Hepatocyte (in vitro differentiated cells): ENCODE measurements around the gene CORO7. TPM values are rescaled to one million over a fixed set of nuclear protein-coding genes. Genes with fewer than 3 reads are reported as not detected.
A peak's percentile ranks its signal among the peaks of the same experiment; 100 is the strongest.

Source experiments
- DNase-seq: peaks from one replicate; pipeline ENCODE4 v3.0.0-alpha.2; 2016; ENCODE audit warnings: low spot score
- H2AFZ ChIP-seq: fragments of 200-600 bp; sonication (generic); 2 replicates; pipeline ENCODE4 v1.6.0; 2016; ENCODE audit warnings: antibody characterized with exemption, mild to moderate bottlenecking
- H3K27ac ChIP-seq: fragments of 200-600 bp; sonication (generic); 2 replicates; pipeline ENCODE4 v1.5.1; 2016; ENCODE audit warnings: mild to moderate bottlenecking
- H3K27me3 ChIP-seq: fragments of 200-600 bp; sonication (generic); 2 replicates; pipeline ENCODE4 v1.6.1; 2016
- H3K36me3 ChIP-seq: fragments of 200-600 bp; sonication (generic); replicated peaks from 2 replicates; pipeline ENCODE4 v1.5.1; 2016; ENCODE audit warnings: low read depth; ENCODE audit not compliant: insufficient read depth
- H3K4me1 ChIP-seq: fragments of 200-600 bp; sonication (generic); 2 replicates; pipeline ENCODE4 v1.5.1; 2016; ENCODE audit warnings: mild to moderate bottlenecking, moderate library complexity; ENCODE audit not compliant: insufficient read depth
- H3K4me2 ChIP-seq: fragments of 200-600 bp; sonication (generic); 2 replicates; pipeline ENCODE4 v1.6.0; 2016
- H3K4me3 ChIP-seq: fragments of 200-600 bp; sonication (generic); 2 replicates; pipeline ENCODE4 v1.5.1; 2016; ENCODE audit warnings: mild to moderate bottlenecking
- H3K79me2 ChIP-seq: fragments of 200-600 bp; sonication (generic); 2 replicates; pipeline ENCODE4 v1.6.0; 2017; ENCODE audit warnings: mild to moderate bottlenecking
- H3K9me2 ChIP-seq: fragments of 200-600 bp; sonication (generic); replicated peaks from 2 replicates; pipeline ENCODE4 v1.6.0; 2017; ENCODE audit warnings: mild to moderate bottlenecking; ENCODE audit not compliant: insufficient read depth
- H3K9me3 ChIP-seq: fragments of 200-600 bp; sonication (generic); 2 replicates; pipeline ENCODE4 v1.5.1; 2016; ENCODE audit warnings: low read depth, mild to moderate bottlenecking
- H4K20me1 ChIP-seq: fragments of 200-600 bp; sonication (generic); 2 replicates; pipeline ENCODE4 v1.6.0; 2016; ENCODE audit warnings: mild to moderate bottlenecking; ENCODE audit not compliant: insufficient read depth, poor library complexity, severe bottlenecking
- EZH2 ChIP-seq: fragments of 200-600 bp; sonication (generic); IDR thresholded peaks from 2 replicates; pipeline ENCODE4 v1.6.1; 2016; ENCODE audit warnings: antibody characterized with exemption, mild to moderate bottlenecking, borderline replicate concordance
- EZH2phosphoT487 ChIP-seq: fragments of 200-600 bp; sonication (generic); IDR thresholded peaks from one replicate; pipeline ENCODE4 v1.6.1; 2018; ENCODE audit warnings: antibody characterized with exemption, mild to moderate bottlenecking, low read depth, moderate library complexity; ENCODE audit not compliant: unreplicated experiment, severe bottlenecking
- WGBS: methylation state at CpG from one replicate; pipeline ENCODE4 v1.1.6; 2016; ENCODE audit warnings: low lambda C conversion rate; ENCODE audit errors: missing lambda C conversion rate; 5-methylcytosine and 5-hydroxymethylcytosine counted together
- polyA plus RNA-seq: library from polyadenylated mRNA; unstranded; fragments of >200 nt; fragmentation: Nextera tagmentation; extraction: Ambion mirVana; gene quantifications from 2 replicates; pipeline ENCODE4 v1.2.1, GENCODE V29; 2016
- total RNA-seq: library from RNA; depleted of rRNA; stranded (reverse); fragments of >200 nt; gene quantifications from 2 replicates; pipeline ENCODE4 v1.2.3, GENCODE V29; 2014
- TF ChIP-seq, protein P1 (sequence below): fragments of 200-600 bp; sonication (generic); IDR thresholded peaks from 2 replicates; pipeline ENCODE4 v1.5.1; 2016; ENCODE audit warnings: antibody characterized with exemption, mild to moderate bottlenecking; ENCODE audit not compliant: poor library complexity

Gene CORO7
- total and polyA plus RNA-seq, 2 experiments from 2014 or later, result 18.2 to 33.3 TPM

DNA sequence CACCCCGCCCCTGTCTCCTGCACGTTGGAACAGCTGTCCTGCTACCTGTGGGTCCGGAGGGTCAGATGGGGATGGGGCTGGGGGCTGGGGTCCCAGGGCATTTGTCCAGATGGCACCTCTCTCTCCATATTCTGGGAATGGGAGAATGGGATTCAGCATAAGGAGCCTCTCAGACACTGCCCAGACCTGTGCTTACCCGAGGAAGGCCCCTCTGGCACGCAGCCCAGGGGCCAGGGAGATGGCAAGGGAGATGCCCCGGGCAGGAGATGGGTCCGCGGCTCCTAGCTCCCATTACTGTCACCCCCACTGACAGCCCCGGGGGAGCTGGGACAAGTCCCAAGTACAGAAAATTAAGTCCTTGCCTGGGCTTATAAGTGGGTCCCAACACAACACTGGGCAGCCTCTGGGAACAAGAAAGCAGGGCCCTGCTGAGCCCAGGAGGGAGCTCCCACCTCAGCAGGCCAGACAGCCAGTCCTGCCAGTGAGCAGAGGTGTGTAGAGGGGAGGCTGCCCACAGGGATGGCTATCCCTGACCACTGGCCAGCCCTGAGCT lies 43.0 kb downstream of the CORO7 start:
- Histone ChIP-seq H3K79me2 (peaks cover 56% of the 10 kb centered on the region), H3K36me3 (no peaks in the 10 kb centered on the region), H3K27me3 (no peaks in the 10 kb centered on the region), H3K9me3 (no peaks in the 10 kb centered on the region), H3K4me2 (peak overlapping the region; percentile 97), H2AFZ (no peak overlapping the region), H3K27ac (peak overlapping the region; percentile 95), H4K20me1 (peaks cover 27% of the 10 kb centered on the region), H3K9me2 (no peaks in the 10 kb centered on the region), H3K4me1 (peaks cover 57% of the 10 kb centered on the region), H3K4me3 (peak overlapping the region; percentile 34)
- DNase-seq, result no peak
- WGBS, result 48% methylated on average over 9 of the region's 9 CpGs
- TF ChIP-seq, protein P1, sequence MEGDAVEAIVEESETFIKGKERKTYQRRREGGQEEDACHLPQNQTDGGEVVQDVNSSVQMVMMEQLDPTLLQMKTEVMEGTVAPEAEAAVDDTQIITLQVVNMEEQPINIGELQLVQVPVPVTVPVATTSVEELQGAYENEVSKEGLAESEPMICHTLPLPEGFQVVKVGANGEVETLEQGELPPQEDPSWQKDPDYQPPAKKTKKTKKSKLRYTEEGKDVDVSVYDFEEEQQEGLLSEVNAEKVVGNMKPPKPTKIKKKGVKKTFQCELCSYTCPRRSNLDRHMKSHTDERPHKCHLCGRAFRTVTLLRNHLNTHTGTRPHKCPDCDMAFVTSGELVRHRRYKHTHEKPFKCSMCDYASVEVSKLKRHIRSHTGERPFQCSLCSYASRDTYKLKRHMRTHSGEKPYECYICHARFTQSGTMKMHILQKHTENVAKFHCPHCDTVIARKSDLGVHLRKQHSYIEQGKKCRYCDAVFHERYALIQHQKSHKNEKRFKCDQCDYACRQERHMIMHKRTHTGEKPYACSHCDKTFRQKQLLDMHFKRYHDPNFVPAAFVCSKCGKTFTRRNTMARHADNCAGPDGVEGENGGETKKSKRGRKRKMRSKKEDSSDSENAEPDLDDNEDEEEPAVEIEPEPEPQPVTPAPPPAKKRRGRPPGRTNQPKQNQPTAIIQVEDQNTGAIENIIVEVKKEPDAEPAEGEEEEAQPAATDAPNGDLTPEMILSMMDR, result no peak
- TF ChIP-seq EZH2phosphoT487, result no peak
- no peak for TF ChIP-seq EZH2

DNA sequence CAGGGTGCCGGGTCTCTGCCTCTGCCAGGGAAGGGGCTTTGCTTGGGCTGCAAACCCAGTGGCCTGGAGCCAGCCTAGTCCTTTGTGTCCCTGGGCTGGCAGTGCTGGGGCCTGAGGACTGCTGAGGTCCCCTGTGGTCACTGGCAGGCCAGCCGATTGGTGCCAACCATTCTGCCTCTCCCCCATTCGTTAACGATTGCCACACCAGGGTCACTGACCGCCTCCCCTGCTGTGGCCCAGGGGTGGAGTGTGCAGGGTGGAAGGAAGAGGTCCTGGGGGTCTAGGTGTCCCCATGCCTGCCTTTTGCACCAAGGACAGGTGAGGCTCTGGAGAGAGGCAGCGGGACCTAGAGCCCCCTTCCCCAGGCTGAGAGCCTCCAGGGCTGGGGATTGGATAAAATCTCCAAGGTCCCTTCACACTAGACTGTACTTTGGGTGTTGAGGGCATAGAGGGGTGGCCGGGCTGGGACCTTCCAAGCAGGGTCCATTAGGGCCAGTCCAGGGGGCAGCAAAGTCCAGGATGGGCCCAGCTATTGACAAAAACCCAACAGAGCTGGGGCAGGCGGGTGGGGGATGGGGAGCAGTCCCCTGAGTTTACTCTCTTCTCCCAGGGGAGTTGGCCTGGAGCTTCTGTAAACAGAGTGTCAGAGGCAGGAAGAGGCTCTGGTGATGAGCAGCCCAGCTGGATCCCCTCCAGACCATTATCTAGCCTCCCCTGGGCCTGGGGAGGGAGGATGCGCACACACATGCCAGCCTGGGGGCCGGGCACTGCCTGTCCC lies 43.6 kb downstream of the CORO7 start:
- Histone ChIP-seq H3K9me2 (no peaks in the 10 kb centered on the region), H3K9me3 (no peaks in the 10 kb centered on the region), H3K4me2 (peak overlapping the region; percentile 97), H3K4me1 (peaks cover 57% of the 10 kb centered on the region), H3K27me3 (no peaks in the 10 kb centered on the region), H3K36me3 (no peaks in the 10 kb centered on the region), H2AFZ (no peak overlapping the region), H4K20me1 (peaks cover 27% of the 10 kb centered on the region), H3K4me3 (peak overlapping the region; percentile 91), H3K79me2 (peaks cover 53% of the 10 kb centered on the region), H3K27ac (peak overlapping the region; percentile 95)
- WGBS, result 44% methylated on average over 10 of the region's 10 CpGs
- DNase-seq, result peak; percentile 77
- TF ChIP-seq EZH2, result no peak
- TF ChIP-seq EZH2phosphoT487, result no peak
- TF ChIP-seq, protein P1, result no peak

DNA sequence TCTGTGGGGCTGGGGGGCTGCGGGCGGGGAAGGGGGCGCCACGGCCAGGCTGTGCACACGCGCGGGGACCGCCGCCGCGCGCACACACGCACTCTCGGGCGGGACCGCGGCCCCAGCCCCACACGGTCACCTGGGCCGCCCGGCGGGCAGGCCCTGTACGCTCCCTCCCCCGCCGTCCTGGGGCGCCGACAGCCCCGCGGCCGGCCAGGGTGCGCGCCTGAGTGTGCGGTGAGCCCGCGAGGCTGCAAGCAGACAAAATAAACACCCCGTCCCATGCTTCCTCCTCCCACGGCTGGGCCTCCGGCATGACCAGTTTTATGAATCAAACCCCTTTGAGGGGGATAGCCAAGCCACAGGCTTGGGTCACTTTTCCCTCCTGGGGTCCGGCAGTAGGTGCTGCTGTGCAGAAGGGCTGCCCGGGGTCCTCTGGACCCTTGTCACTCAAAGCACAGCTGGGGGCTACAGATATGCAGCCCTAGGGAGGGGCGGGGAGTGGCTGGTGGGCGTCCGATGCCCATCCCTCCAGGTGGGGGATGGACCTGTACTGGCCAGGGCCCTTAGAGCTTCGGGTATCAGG lies 44.3 kb downstream of the CORO7 start:
- Histone ChIP-seq H4K20me1 (peaks cover 27% of the 10 kb centered on the region), H3K27ac (peak overlapping the region; percentile 95), H3K36me3 (no peaks in the 10 kb centered on the region), H3K4me1 (peaks cover 52% of the 10 kb centered on the region), H3K79me2 (peaks cover 48% of the 10 kb centered on the region), H3K9me3 (no peaks in the 10 kb centered on the region), H3K9me2 (no peaks in the 10 kb centered on the region), H3K4me3 (peak overlapping the region; percentile 91), H3K4me2 (peak overlapping the region; percentile 97), H2AFZ (no peak overlapping the region), H3K27me3 (no peaks in the 10 kb centered on the region)
- WGBS, result 4% methylated on average over 32 of the region's 43 CpGs
- DNase-seq, result peak; percentile 71
- no peak for TF ChIP-seq EZH2
- TF ChIP-seq, protein P1, result no peak
- no peak for TF ChIP-seq EZH2phosphoT487
